Stomach (tissue), 9 donors: ENCODE measurements around the gene GORASP2. TPM values are rescaled to one million over a fixed set of nuclear protein-coding genes. Genes with fewer than 3 reads are reported as not detected.

Source experiments
- DNase-seq, 2 donors: peaks; one replicate each; pipeline versions ENCODE4 v3.0.0 to v3.0.0-alpha.2; 2013 to 2019
- H3K27ac ChIP-seq, 5 donors: fragments of 200-600 bp in 4 of 5; sonication (generic) in 4 of 5; one replicate each; pipeline ENCODE4 v1.5.1; 2013 to 2019; ENCODE audit warnings: mild to moderate bottlenecking in 1 of 5, moderate library complexity in 1 of 5
- H3K27me3 ChIP-seq, 3 donors: fragments of 200-600 bp; sonication (generic); one replicate each; pipeline ENCODE4 v1.5.1; 2017 to 2019; ENCODE audit warnings: mixed run types in 1 of 3
- H3K36me3 ChIP-seq, 4 donors: fragments of 200-600 bp; sonication (generic); 1 replicate in 3 of 4; 2 replicates in 1 of 4; pipeline ENCODE4 v1.5.1; 2016 to 2019
- H3K4me1 ChIP-seq, 4 donors: fragments of 200-600 bp; sonication (generic); one replicate each; pipeline ENCODE4 v1.5.1; 2016 to 2019
- H3K4me3 ChIP-seq, 4 donors: fragments of 200-600 bp; sonication (generic) in 3 of 4; one replicate each; pipeline ENCODE4 v1.5.1; 2016 to 2019; ENCODE audit warnings: mild to moderate bottlenecking in 1 of 4
- H3K9me3 ChIP-seq, 4 donors: fragments of 200-600 bp; sonication (generic); one replicate each; pipeline ENCODE4 v1.5.1; 2016 to 2019
- CTCF ChIP-seq, 7 experiments: fragments of 450-650 bp in 4 of 7; fragments of 200-600 bp in 3 of 7; sonication (generic) in 3 of 7; IDR thresholded peaks; one replicate each; pipeline ENCODE4 v1.5.1; 2016 to 2019; ENCODE audit warnings: antibody characterized with exemption in 7 of 7, control low read depth in 2 of 7, mild to moderate bottlenecking in 1 of 7
- EP300 ChIP-seq: sonication (generic); formaldehyde crosslinking; IDR thresholded peaks from one replicate; pipeline ENCODE4 v1.6.1; 2017; ENCODE audit warnings: antibody characterized with exemption
- POLR2A ChIP-seq, 4 donors: fragments of 450-650 bp; IDR thresholded peaks; one replicate each; pipeline ENCODE4 v1.6.1; 2016; ENCODE audit warnings: antibody characterized with exemption in 4 of 4, control low read depth in 2 of 4, mild to moderate bottlenecking in 1 of 4, moderate library complexity in 1 of 4
- POLR2AphosphoS5 ChIP-seq, 3 donors: sonication (generic); formaldehyde crosslinking; IDR thresholded peaks; one replicate each; pipeline ENCODE4 v1.6.1; 2016; ENCODE audit warnings: antibody characterized with exemption in 3 of 3
- WGBS, 5 donors: extraction: QIAGEN DNeasy Blood & Tissue Kit in 3 of 5; methylation state at CpG; one replicate each; pipeline versions ENCODE4 v1.1.5 to v1.1.7; 2013 to 2018; 5-methylcytosine and 5-hydroxymethylcytosine counted together
- intact Hi-C: fragments of 100-400 bp; cut with DNase I; formaldehyde crosslinking; loops from one replicate; pipeline ENCODE4 v1.15.1; 2023; ENCODE audit warnings: low total_unique reads
- polyA plus RNA-seq, 3 donors: library from polyadenylated mRNA; stranded (reverse); fragments of 200-250 nt; gene quantifications; one replicate each; pipeline ENCODE4 v1.2.3, GENCODE V29; 2013
- total RNA-seq, 5 donors: library from RNA; depleted of rRNA; stranded (reverse); fragments of >200 nt; gene quantifications; one replicate each; pipeline versions ENCODE4 v1.1.0 to v1.2.3, GENCODE V29; 2014 to 2016
- donor health status: healthy with polysubstance abuse.
- donor health status: Bipolar disorder and iron deficiency.
- donor health status: healthy.

The GORASP2 gene
- total and polyA plus RNA-seq, 8 donors, result 9.9 to 141 (median 33.8) TPM

GRCh38 chr2:170885130-170885791, 43.8 kb upstream of the GORASP2 start:
- TF ChIP-seq CTCF (IDR thresholded peaks at IDR 0.05), result no peak
- TF ChIP-seq POLR2AphosphoS5 (IDR thresholded peaks at IDR 0.05), result no peak
- TF ChIP-seq EP300, result no peak
- TF ChIP-seq POLR2A (IDR thresholded peaks at IDR 0.05), result no peak
- intact Hi-C loops, result no loop called here
- DNase-seq, result no peak
- Histone ChIP-seq H3K36me3 (no peaks in the 10 kb centered on the region), H3K4me3 (no peak overlapping the region), H3K9me3 (no peaks in the 10 kb centered on the region), H3K27ac (no peak overlapping the region), H3K27me3 (no peaks in the 10 kb centered on the region), H3K4me1 (no peaks in the 10 kb centered on the region)
- 79 to 84% (median 81%) methylated on average over 5 of the region's 5 CpGs for WGBS, 5 donors

- DNase-seq, result no peak
- no peaks in the 10 kb centered on the region for H3K36me3 ChIP-seq
- intact Hi-C loops, result no loop called here
- H3K27me3 ChIP-seq, result no peaks in the 10 kb centered on the region
- TF ChIP-seq POLR2A (IDR thresholded peaks at IDR 0.05) (no peak), POLR2AphosphoS5 (IDR thresholded peaks at IDR 0.05) (no peak), EP300 (no peak), CTCF (IDR thresholded peaks at IDR 0.05) (no peak)
- WGBS, 5 donors, result 91 to 100% (median 96%) methylated on average over 1 of the region's 1 CpG
- no peaks in the 10 kb centered on the region for H3K9me3 ChIP-seq
- no peak overlapping the region for H3K27ac ChIP-seq
- H3K4me1 ChIP-seq, result no peaks in the 10 kb centered on the region
- no peak overlapping the region for H3K4me3 ChIP-seq
Measured at GRCh38 chr2:170886386-170886785, 42.7 kb upstream of the GORASP2 start.

- intact Hi-C loops, result no loop called here
Measured at GRCh38 chr2:170887496-170887895, 41.6 kb upstream of the GORASP2 start.

GRCh38 chr2:170887896-170888295, 41.2 kb upstream of the GORASP2 start:
- intact Hi-C loops, result no loop called here
- Histone ChIP-seq H3K4me1 (no peaks in the 10 kb centered on the region), H3K9me3 (no peaks in the 10 kb centered on the region), H3K36me3 (no peaks in the 10 kb centered on the region), H3K27ac (no peak overlapping the region), H3K4me3 (no peak overlapping the region), H3K27me3 (no peaks in the 10 kb centered on the region)
- WGBS, 5 donors, result 58 to 79% (median 72%) methylated on average over 3 of the region's 3 CpGs
- DNase-seq, result no peak
- TF ChIP-seq CTCF (IDR thresholded peaks at IDR 0.05) (no peak), EP300 (no peak), POLR2A (IDR thresholded peaks at IDR 0.05) (no peak), POLR2AphosphoS5 (IDR thresholded peaks at IDR 0.05) (no peak)

More at GRCh38 chr2:170887496-170887895, 41.6 kb upstream of the GORASP2 start:
- no peaks in the 10 kb centered on the region for H3K27me3 ChIP-seq
- no peaks in the 10 kb centered on the region for H3K9me3 ChIP-seq
- no peaks in the 10 kb centered on the region for H3K4me1 ChIP-seq
- H3K36me3 ChIP-seq, result no peaks in the 10 kb centered on the region
- TF ChIP-seq POLR2AphosphoS5 (IDR thresholded peaks at IDR 0.05) (no peak), EP300 (no peak), POLR2A (IDR thresholded peaks at IDR 0.05) (no peak), CTCF (IDR thresholded peaks at IDR 0.05) (no peak)
- H3K27ac ChIP-seq, result no peak overlapping the region
- DNase-seq, result no peak
- H3K4me3 ChIP-seq, result no peak overlapping the region
